HL-60 (cell line): ENCODE results near the gene GBP6.

ENCODE experiments used
- GABPA ChIP-seq: IDR thresholded peaks from 2 replicates; pipeline ENCODE4 v1.6.1; 2012; ENCODE audit warnings: low read depth
- TF ChIP-seq, protein P1 (sequence below): IDR thresholded peaks from one replicate; pipeline ENCODE4 v1.5.1; 2011; ENCODE audit warnings: low read length, control low read depth, inconsistent platforms; ENCODE audit not compliant: insufficient read depth
- TF ChIP-seq, protein P2 (sequence below): IDR thresholded peaks from 2 replicates; pipeline ENCODE4 v1.6.1; 2012; ENCODE audit warnings: low read depth; ENCODE audit not compliant: insufficient replicate concordance

DNA sequence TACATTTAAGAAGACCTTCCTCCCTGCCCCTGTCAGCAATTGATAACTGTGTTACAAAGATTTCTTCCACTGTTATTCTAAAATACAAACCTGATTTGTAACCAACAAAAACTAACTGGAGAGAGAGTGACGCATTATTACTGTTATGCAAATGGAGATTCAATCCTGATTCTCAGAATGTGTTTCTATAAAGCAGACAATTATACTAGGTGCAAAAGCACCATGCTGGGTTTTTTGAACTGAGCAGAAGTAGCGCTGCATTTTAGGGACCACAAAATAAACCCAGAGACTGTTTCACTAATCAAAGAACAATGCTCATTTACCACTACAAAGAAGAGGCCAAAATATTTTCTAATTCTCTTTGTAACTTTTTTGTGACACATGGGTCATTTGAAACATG lies 13.6 kb upstream of the GBP6 start:
- no peak for TF ChIP-seq GABPA
- TF ChIP-seq, protein P1, sequence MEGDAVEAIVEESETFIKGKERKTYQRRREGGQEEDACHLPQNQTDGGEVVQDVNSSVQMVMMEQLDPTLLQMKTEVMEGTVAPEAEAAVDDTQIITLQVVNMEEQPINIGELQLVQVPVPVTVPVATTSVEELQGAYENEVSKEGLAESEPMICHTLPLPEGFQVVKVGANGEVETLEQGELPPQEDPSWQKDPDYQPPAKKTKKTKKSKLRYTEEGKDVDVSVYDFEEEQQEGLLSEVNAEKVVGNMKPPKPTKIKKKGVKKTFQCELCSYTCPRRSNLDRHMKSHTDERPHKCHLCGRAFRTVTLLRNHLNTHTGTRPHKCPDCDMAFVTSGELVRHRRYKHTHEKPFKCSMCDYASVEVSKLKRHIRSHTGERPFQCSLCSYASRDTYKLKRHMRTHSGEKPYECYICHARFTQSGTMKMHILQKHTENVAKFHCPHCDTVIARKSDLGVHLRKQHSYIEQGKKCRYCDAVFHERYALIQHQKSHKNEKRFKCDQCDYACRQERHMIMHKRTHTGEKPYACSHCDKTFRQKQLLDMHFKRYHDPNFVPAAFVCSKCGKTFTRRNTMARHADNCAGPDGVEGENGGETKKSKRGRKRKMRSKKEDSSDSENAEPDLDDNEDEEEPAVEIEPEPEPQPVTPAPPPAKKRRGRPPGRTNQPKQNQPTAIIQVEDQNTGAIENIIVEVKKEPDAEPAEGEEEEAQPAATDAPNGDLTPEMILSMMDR: no peak
- TF ChIP-seq, protein P2, sequence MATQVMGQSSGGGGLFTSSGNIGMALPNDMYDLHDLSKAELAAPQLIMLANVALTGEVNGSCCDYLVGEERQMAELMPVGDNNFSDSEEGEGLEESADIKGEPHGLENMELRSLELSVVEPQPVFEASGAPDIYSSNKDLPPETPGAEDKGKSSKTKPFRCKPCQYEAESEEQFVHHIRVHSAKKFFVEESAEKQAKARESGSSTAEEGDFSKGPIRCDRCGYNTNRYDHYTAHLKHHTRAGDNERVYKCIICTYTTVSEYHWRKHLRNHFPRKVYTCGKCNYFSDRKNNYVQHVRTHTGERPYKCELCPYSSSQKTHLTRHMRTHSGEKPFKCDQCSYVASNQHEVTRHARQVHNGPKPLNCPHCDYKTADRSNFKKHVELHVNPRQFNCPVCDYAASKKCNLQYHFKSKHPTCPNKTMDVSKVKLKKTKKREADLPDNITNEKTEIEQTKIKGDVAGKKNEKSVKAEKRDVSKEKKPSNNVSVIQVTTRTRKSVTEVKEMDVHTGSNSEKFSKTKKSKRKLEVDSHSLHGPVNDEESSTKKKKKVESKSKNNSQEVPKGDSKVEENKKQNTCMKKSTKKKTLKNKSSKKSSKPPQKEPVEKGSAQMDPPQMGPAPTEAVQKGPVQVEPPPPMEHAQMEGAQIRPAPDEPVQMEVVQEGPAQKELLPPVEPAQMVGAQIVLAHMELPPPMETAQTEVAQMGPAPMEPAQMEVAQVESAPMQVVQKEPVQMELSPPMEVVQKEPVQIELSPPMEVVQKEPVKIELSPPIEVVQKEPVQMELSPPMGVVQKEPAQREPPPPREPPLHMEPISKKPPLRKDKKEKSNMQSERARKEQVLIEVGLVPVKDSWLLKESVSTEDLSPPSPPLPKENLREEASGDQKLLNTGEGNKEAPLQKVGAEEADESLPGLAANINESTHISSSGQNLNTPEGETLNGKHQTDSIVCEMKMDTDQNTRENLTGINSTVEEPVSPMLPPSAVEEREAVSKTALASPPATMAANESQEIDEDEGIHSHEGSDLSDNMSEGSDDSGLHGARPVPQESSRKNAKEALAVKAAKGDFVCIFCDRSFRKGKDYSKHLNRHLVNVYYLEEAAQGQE: no peak
